Esophagus (tissue), 2 donors: Measurements from ENCODE around the gene BAX. TPM values are rescaled to one million over a fixed set of nuclear protein-coding genes. Genes with fewer than 3 reads are reported as not detected.

Source experiments
- H3K27ac ChIP-seq, 2 donors: one replicate each; pipeline ENCODE4 v1.5.1; 2013; ENCODE audit warnings: low read depth in 2 of 2, mild to moderate bottlenecking in 2 of 2, inconsistent platforms in 1 of 2, low read length in 1 of 2, moderate library complexity in 1 of 2
- H3K27me3 ChIP-seq, 2 donors: one replicate each; pipeline ENCODE4 v1.6.1; 2013; ENCODE audit warnings: low read length in 2 of 2, control low read depth in 1 of 2, mild to moderate bottlenecking in 1 of 2; ENCODE audit not compliant: insufficient read depth in 2 of 2, control insufficient read depth in 1 of 2
- H3K36me3 ChIP-seq, 2 donors: one replicate each; pipeline ENCODE4 v1.6.1; 2013; ENCODE audit warnings: low read length in 1 of 2; ENCODE audit not compliant: control insufficient read depth in 2 of 2, insufficient read depth in 2 of 2
- H3K4me1 ChIP-seq, 2 donors: one replicate each; pipeline ENCODE4 v1.6.1; 2013; ENCODE audit warnings: low read length in 1 of 2; ENCODE audit not compliant: control insufficient read depth in 2 of 2, insufficient read depth in 2 of 2
- H3K4me3 ChIP-seq, 2 donors: one replicate each; pipeline ENCODE4 v1.5.1; 2013; ENCODE audit warnings: low read length in 2 of 2, mild to moderate bottlenecking in 2 of 2, low read depth in 1 of 2, moderate library complexity in 1 of 2
- H3K9me3 ChIP-seq, 2 donors: one replicate each; pipeline ENCODE4 v1.6.1; 2013; ENCODE audit warnings: mild to moderate bottlenecking in 2 of 2, low read depth in 1 of 2, low read length in 1 of 2, moderate library complexity in 1 of 2; ENCODE audit not compliant: control insufficient read depth in 2 of 2, insufficient read depth in 1 of 2
- WGBS, 2 donors: extraction: QIAGEN DNeasy Blood & Tissue Kit; methylation state at CpG; one replicate each; pipeline ENCODE4 v1.1.7; 2013; 5-methylcytosine and 5-hydroxymethylcytosine counted together
- polyA plus RNA-seq, 2 donors: library from polyadenylated mRNA; stranded (reverse); fragments of 200-250 nt; gene quantifications; one replicate each; pipeline ENCODE4 v1.2.3, GENCODE V29; 2013
- donor health status: healthy with polysubstance abuse.
- donor health status: Bipolar disorder and iron deficiency.

The BAX gene
- polyA plus RNA-seq, 2 donors, result 41.7 to 56.9 TPM

DNA sequence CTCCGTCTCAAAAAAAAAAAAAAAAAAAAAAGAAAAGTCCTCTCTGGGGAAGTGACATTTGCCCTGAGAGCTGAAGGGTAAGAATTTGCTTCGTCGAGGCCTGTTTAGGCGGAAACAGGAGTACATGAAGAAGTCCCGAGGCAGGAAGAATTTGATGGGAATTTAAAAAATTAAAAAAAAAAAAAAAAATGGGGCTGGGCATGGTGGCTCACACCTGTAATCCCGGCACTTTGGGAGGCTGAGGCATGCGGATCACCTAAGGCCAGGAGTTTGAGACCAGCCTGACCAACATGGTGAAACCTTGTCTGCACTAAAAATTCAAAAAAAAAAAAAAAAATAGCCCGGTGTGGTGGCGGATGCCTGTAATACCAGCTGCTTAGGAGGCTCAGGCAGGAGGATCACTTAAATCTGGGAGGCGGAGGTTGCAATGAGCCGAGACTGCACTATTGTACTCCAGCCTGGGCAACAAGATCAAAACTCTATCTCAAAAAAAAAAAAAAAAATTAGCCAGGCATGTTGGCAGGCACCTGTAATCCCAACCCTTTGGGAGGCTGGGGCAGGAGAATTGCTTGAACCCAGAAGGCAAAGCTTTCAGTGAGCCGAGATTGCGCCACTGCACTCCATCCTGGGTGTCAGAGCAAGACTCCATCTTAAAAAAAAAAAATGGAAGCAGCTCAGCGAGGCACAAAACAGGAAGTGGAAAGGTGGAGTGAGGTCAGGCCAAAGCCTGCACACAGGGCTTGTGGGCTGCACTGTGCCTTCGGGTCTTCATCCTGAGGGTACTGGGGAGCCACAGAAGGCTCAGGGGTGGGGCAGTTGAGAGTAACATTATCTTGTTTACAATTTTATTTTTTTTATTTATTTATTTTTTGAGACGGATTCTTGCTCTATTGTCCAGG, 4.9 kb downstream of the BAX start:
- no peaks in the 10 kb centered on the region for H3K27me3 ChIP-seq
- 83 to 87% methylated on average over 16 of the region's 16 CpGs for WGBS, 2 donors
- H3K4me3 ChIP-seq, result no peak overlapping the region
- H3K4me1 ChIP-seq, result peaks cover 11 to 30% of the 10 kb centered on the region in 2 donors
- no peak overlapping the region for H3K27ac ChIP-seq
- peaks cover 0 to 3% of the 10 kb centered on the region in 2 donors for H3K36me3 ChIP-seq
- no peaks in the 10 kb centered on the region for H3K9me3 ChIP-seq

DNA sequence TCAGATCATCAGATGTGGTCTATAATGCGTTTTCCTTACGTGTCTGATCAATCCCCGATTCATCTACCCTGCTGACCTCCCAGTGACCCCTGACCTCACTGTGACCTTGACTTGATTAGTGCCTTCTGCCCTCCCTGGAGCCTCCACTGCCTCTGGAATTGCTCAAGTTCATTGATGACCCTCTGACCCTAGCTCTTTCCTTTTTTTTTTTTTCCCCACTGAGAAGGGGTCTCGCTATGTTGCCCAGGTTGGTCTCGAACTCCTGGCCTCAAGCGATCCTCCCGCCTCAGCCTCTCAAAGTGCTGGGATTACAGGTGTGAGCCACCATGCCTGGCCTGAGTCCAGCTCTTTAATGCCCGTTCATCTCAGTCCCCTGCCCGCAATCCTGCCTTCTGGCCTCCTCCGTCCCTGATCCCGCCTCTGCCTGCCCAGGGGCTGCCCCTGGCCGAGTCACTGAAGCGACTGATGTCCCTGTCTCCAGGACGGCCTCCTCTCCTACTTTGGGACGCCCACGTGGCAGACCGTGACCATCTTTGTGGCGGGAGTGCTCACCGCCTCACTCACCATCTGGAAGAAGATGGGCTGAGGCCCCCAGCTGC, 6.5 kb downstream of the BAX start:
- peaks cover 4 to 28% of the 10 kb centered on the region in 2 donors for H3K4me1 ChIP-seq
- H3K36me3 ChIP-seq, result peaks cover 0 to 1% of the 10 kb centered on the region in 2 donors
- no peaks in the 10 kb centered on the region for H3K9me3 ChIP-seq
- H3K4me3 ChIP-seq, result no peak overlapping the region
- no peaks in the 10 kb centered on the region for H3K27me3 ChIP-seq
- peak overlapping the region in 1 of 2 donors; percentile 13 for H3K27ac ChIP-seq
- WGBS, 2 donors, result 82% methylated on average over 18 to 19 of the region's 19 CpGs

DNA sequence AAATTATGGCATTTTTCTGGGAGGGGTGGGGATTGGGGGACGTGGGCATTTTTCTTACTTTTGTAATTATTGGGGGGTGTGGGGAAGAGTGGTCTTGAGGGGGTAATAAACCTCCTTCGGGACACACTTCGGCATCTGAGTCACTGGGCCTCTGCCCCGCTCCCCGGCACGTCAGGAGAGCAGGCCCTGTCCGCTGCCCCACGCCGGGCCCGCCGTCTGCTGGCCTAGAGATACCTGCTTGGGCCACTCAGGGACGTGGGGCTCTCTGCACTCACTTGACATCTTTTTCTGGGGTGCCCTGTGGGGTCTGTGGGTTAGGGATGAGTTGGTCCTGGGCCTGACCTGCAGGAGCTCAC, 7.0 kb downstream of the BAX start:
- no peaks in the 10 kb centered on the region for H3K27me3 ChIP-seq
- H3K4me3 ChIP-seq, result no peak overlapping the region
- H3K36me3 ChIP-seq, result peaks cover 0 to 5% of the 10 kb centered on the region in 2 donors
- peak overlapping the region in 1 of 2 donors; percentile 76 for H3K27ac ChIP-seq
- WGBS, 2 donors, result 85% methylated on average over 12 of the region's 12 CpGs
- peaks cover 4 to 28% of the 10 kb centered on the region in 2 donors for H3K4me1 ChIP-seq
- no peaks in the 10 kb centered on the region for H3K9me3 ChIP-seq

DNA sequence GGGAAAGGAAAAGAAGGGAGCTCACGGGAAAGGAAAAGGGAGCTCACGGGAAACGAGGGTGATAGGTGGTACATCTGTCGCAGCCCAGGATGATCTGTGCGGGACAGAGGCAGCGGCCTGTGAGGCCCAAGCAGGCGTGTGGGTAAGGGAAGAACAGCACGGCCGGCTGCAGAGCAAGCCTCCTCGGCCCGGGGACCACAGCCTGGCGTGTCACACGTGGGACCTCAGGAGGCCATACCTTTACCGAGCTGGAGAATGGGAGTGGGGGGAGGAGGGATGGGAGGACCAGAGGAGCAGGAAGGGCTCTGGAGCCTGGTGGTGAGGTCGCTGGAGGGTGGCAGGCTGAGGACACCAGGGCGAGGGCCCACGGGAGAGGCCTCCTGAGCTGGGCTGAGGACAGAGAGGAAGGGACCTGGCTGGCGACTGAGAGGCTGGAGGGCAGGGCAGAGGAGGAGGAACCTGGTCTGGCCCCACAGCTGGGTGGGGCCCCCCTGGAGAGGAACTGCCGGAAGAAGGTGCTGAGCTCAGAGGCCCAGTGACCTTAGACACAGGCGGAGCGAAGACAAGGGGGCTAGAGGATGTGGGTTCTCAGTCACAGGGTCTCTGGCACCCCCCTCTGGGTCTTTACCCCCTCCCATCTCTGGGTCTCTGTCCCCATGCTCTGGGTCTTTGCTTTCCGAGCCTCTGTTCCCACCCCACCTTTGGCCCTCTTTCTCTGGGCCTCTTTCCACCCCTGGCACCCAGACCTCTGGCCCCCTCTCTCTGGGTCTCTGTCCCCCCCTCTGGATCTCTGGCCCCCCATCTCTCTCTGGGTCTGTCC, 7.6 kb downstream of the BAX start:
- Histone ChIP-seq H3K27me3 (no peaks in the 10 kb centered on the region), H3K36me3 (peaks cover 0 to 8% of the 10 kb centered on the region in 2 donors), H3K9me3 (no peaks in the 10 kb centered on the region), H3K4me3 (no peak overlapping the region), H3K27ac (peak overlapping the region; percentile 76 to 83), H3K4me1 (peaks cover 4 to 28% of the 10 kb centered on the region in 2 donors)
- 48 to 58% methylated on average over 22 of the region's 22 CpGs for WGBS, 2 donors

DNA sequence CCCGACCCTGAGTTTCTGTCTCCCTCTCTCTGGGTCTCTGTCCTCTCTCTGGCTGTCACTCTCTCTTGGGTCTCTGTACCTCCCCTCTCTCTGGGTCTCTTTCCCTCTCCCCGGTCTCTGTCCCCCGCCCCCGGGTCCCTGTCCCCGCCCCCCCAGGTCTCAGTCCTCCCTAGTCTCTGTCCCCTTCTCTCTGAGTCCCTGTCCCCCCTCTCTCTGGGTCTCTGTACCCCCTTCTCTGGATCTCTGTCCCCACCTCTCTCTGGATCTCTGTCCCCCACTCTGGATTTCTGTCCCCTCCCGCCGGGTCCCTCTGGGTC, 8.1 kb downstream of the BAX start:
- no peak overlapping the region for H3K4me3 ChIP-seq
- peaks cover 0 to 8% of the 10 kb centered on the region in 2 donors for H3K36me3 ChIP-seq
- H3K27me3 ChIP-seq, result no peaks in the 10 kb centered on the region
- WGBS, 2 donors, result 60% methylated on average over 6 to 7 of the region's 7 CpGs
- no peaks in the 10 kb centered on the region for H3K9me3 ChIP-seq
- H3K4me1 ChIP-seq, result peaks cover 4 to 28% of the 10 kb centered on the region in 2 donors
- H3K27ac ChIP-seq, result peak overlapping the region; percentile 83 to 93

DNA sequence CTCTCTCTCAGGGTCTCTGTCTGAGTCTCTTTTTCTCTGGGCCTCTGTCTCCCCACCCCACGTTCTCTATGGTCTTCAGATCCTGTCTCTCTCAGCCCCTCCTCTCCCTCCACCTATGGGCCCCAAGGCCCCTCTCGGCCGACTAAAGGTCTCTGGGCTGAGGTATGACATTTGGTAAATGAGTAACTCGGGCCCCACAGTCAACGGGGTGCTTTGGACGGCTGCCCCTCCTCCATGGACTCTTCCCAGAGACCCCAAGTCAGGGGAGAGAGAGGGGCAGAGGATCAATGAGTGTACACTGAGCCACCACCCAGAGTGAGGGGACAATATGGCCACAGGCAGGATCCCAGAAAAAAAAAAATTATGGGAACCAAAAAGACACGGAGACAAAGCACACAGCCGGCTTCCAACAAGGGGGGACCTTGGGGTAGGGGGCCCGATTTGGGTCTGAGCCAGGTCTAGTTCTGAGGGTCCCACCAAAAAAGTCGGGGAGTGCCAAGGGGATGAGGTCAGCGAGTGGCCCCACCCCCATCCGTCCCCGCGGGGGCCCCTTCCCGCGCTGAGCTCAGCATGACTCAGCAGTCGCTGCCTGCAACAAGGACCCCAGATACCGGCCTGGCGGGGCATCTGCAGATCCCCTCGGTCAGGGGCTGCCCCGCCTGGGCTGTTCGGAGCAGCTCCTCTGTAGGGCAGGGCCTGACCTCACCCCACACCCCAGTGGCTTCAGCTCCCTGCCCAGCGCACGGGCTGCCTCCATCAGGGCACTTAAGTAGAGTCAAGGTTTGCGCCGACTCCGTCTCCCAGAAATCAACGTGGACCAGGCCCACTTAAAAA, 8.9 kb downstream of the BAX start:
- H3K27ac ChIP-seq, result peak overlapping the region; percentile 83 to 93
- H3K27me3 ChIP-seq, result no peaks in the 10 kb centered on the region
- no peaks in the 10 kb centered on the region for H3K9me3 ChIP-seq
- peak overlapping the region in 1 of 2 donors; percentile 72 for H3K4me3 ChIP-seq
- peaks cover 4 to 28% of the 10 kb centered on the region in 2 donors for H3K4me1 ChIP-seq
- H3K36me3 ChIP-seq, result peaks cover 0 to 8% of the 10 kb centered on the region in 2 donors
- 10 to 13% methylated on average over 28 of the region's 28 CpGs for WGBS, 2 donors

DNA sequence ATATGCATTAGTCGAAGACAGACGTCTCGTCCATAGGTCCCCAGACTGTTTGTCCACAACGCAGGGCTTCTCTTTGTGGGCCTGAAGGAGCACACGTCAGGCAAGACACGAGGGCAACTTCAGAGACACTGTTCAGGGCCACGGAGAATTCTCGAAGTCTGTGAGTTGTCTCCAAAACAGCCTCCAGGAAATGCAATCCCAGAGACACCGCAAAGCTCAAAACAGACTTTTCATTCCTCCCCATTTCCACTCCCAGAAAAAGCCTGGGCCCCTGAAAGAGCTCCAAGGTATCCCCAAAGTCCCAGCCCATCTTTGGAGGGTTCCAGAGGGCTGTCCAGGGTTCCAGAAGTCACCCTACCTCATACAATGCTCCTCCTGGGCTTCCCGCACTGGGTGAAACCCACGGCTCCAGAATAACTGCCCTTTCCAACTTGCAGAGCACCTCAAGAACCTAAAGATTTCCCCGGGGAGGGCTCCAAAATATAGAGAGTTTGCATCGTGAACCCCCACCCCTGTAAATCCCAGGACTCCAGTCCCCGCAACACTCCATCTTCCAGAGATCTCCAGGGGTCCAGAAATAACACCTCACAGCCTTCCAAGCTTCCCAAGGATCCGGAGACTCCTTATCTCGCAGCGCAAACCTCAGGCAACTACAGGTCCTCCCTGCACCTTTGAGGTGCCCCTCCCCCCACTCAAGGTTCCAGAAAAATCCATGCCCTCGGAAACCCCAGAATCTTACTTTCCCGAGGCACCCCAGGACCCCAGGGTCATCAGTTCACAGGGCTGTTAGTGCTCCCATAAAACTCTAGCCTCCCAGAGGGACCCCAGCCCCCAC, 9.7 kb downstream of the BAX start:
- H3K4me1 ChIP-seq, result peaks cover 4 to 28% of the 10 kb centered on the region in 2 donors

DNA sequence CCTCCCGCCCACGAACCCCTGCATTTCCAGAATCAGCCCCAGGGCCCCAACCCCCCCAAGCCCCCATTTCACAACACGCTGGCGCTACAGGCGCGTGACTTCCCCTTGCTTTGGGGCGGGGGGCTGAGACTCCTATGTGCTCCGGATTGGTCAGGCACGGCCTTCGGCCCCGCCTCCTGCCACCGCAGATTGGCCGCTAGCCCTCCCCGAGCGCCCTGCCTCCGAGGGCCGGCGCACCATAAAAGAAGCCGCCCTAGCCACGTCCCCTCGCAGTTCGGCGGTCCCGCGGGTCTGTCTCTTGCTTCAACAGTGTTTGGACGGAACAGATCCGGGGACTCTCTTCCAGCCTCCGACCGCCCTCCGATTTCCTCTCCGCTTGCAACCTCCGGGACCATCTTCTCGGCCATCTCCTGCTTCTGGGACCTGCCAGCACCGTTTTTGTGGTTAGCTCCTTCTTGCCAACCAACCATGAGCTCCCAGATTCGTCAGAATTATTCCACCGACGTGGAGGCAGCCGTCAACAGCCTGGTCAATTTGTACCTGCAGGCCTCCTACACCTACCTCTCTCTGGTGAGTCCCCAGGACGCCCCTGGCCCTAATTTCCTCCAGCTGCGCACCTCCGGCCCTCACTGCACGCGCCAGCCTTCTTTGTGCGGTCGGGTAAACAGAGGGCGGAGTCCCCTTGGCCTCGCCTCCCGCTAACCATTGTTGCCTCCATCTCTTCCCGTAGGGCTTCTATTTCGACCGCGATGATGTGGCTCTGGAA, 10.5 kb downstream of the BAX start, which contains the start of gene FTL:
FTL (plus strand) TSS at position 270 of the 766 bp plus-strand sequence; CDS start at position 469, 199 bp downstream.
- Histone ChIP-seq H3K4me1 (peaks cover 4 to 28% of the 10 kb centered on the region in 2 donors), H3K27ac (peak within 1 kb of the TSS; percentile 83 to 93), H3K9me3 (peaks cover 0 to 1% of the 10 kb centered on the region in 2 donors), H3K4me3 (peak within 1 kb of the TSS; percentile 72 to 78), H3K27me3 (no peaks in the 10 kb centered on the region), H3K36me3 (peaks cover 6 to 18% of the 10 kb centered on the region in 2 donors)
- 0 to 1% methylated on average over 47 to 52 of the region's 52 CpGs for WGBS, 2 donors

More for the DNA sequence above, 9.7 kb downstream of the BAX start:
- peak overlapping the region; percentile 83 to 93 for H3K27ac ChIP-seq
- peak overlapping the region; percentile 7 to 72 for H3K4me3 ChIP-seq
- peaks cover 0 to 1% of the 10 kb centered on the region in 2 donors for H3K9me3 ChIP-seq
- peaks cover 4 to 14% of the 10 kb centered on the region in 2 donors for H3K36me3 ChIP-seq
- 18 to 29% methylated on average over 19 of the region's 19 CpGs for WGBS, 2 donors
- no peaks in the 10 kb centered on the region for H3K27me3 ChIP-seq
